ENCODE results near the gene PRPH. TPM values are rescaled to one million over a fixed set of nuclear protein-coding genes. Genes with fewer than 3 reads are reported as not detected.

The PRPH gene
- total and polyA plus RNA-seq, 4 donors, result 22.8 to 341 (median 215) TPM

Other genes starting within 250 kb of the PRPH start
- gene KMT2D, start 234.4 kb upstream of the PRPH start, total RNA-seq, result 10 to 100 TPM; 27.2 to 39.6 TPM
- gene KMT2D, start 234.4 kb upstream of the PRPH start, polyA plus RNA-seq (ENCODE audit: insufficient read length in 2 of 2), result 10 to 100 TPM; 41.6 to 43.2 TPM
- 1 to 10 TPM; 1.5 to 1.6 TPM for gene RHEBL1, start 225.2 kb upstream of the PRPH start, total RNA-seq
- gene RHEBL1, start 225.2 kb upstream of the PRPH start, polyA plus RNA-seq (ENCODE audit: insufficient read length in 2 of 2), result 1 to 10 TPM; 2.0 to 4.1 TPM
- gene DHH, start 200.3 kb upstream of the PRPH start, total RNA-seq, result 1 to 10 TPM; 5.4 to 8.1 TPM
- 1 to 10 TPM; 1.3 to 4.8 TPM for gene DHH, start 200.3 kb upstream of the PRPH start, polyA plus RNA-seq (ENCODE audit: insufficient read length in 2 of 2)
- gene LMBR1L, start 184.3 kb upstream of the PRPH start, total RNA-seq, result 10 to 100 TPM; 38.0 to 48.5 TPM
- 100 to 1,000 TPM in 1 of 2 donors, 10 to 100 TPM in 1; 81.0 to 127 TPM for gene LMBR1L, start 184.3 kb upstream of the PRPH start, polyA plus RNA-seq (ENCODE audit: insufficient read length in 2 of 2)
- gene TUBA1B, start 163.8 kb upstream of the PRPH start, total RNA-seq, result 1,000 to 10,000 TPM; 1,390 to 1,569 TPM
- 1,000 to 10,000 TPM; 2,470 to 2,528 TPM for gene TUBA1B, start 163.8 kb upstream of the PRPH start, polyA plus RNA-seq (ENCODE audit: insufficient read length in 2 of 2)
- 1,000 to 10,000 TPM; 2,198 to 2,635 TPM for gene TUBA1A, start 106.1 kb upstream of the PRPH start, total RNA-seq
- gene TUBA1A, start 106.1 kb upstream of the PRPH start, polyA plus RNA-seq (ENCODE audit: insufficient read length in 2 of 2), result 1,000 to 10,000 TPM; 4,527 to 4,721 TPM
- gene TUBA1C, start 30.1 kb upstream of the PRPH start, total RNA-seq, result 10 to 100 TPM; 30.4 to 68.8 TPM
- gene TUBA1C, start 30.1 kb upstream of the PRPH start, polyA plus RNA-seq (ENCODE audit: insufficient read length in 2 of 2), result 10 to 100 TPM; 42.5 to 52.3 TPM
- 10 to 100 TPM in 1 of 2 donors, 1 to 10 TPM in 1; 5.1 to 10.5 TPM for gene TROAP, start 28.1 kb downstream of the PRPH start, total RNA-seq
- gene TROAP, start 28.1 kb downstream of the PRPH start, polyA plus RNA-seq (ENCODE audit: insufficient read length in 2 of 2), result 10 to 100 TPM; 11.7 to 15.7 TPM
- gene C1QL4, start 42.0 kb downstream of the PRPH start, total RNA-seq, result 1 to 10 TPM; 3.8 to 4.8 TPM
- gene C1QL4, start 42.0 kb downstream of the PRPH start, polyA plus RNA-seq (ENCODE audit: insufficient read length in 2 of 2), result 10 to 100 TPM; 24.9 to 34.6 TPM
- gene DNAJC22, start 51.7 kb downstream of the PRPH start, total RNA-seq, result 1 to 10 TPM; 2.2 to 2.3 TPM
- gene DNAJC22, start 51.7 kb downstream of the PRPH start, polyA plus RNA-seq (ENCODE audit: insufficient read length in 2 of 2), result 1 to 10 TPM; 2.4 to 2.8 TPM
- gene SPATS2, start 72.3 kb downstream of the PRPH start, total RNA-seq, result 10 to 100 TPM; 21.8 to 34.3 TPM
- gene SPATS2, start 72.3 kb downstream of the PRPH start, polyA plus RNA-seq (ENCODE audit: insufficient read length in 2 of 2), result 10 to 100 TPM; 41.9 to 44.6 TPM
- gene KCNH3, start 243.9 kb downstream of the PRPH start, total RNA-seq, result 1 to 10 TPM; 2.1 to 3.2 TPM
- gene KCNH3, start 243.9 kb downstream of the PRPH start, polyA plus RNA-seq (ENCODE audit: insufficient read length in 2 of 2), result 10 to 100 TPM; 10.6 to 11.0 TPM

Measured in spinal cord (tissue), 4 donors.